GM18526 (cell line): ENCODE data around the gene OBSCN.

Experiments
- POLR2A ChIP-seq: IDR thresholded peaks from 3 replicates; pipeline ENCODE4 v1.6.1; 2011; ENCODE audit not compliant: insufficient read length; ENCODE audit errors: extremely low read depth

The OBSCN gene

DNA sequence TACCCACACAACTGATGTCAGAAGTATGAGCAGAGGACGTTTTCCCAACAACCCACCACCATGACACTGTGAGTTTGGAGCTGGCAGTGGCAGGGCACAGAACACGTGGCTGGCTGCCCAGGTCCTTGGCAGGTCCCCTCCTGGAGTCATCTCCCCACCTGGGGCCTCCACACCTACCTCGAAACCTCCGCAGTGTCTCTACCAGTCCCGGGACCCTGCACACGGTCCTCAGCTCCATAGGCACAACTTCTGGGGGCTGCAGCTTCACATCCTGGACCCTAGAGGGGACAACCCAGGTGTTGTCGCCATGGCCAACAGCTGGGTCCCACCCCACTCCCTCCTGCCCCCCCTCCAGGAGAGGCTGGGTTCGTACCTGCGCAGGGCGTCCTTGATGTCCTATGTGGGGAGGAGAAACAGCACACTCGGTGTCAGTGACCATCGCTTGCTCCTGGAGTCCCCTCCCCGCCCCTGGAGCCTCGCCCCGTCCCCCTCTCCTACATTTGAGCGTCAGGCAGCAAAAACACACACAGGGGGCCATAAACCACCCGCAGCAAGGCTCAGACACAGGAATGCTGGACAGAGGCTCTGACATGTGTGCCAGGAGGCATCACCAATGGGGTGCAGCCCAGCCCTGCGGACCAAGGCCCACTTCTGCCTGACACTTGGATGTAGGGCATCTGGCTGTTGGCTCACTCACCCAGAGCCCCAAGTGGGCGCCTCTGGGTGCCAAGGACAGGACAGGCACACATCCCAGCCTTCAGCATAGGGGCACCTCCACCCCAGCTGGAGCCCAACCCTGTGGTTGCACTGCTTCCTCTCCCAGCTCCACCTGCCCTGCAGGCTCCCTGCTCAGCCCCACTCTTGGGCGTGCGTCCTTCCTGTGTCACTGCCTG, 189.2 kb downstream of the OBSCN start:
- TF ChIP-seq POLR2A: no peak

DNA sequence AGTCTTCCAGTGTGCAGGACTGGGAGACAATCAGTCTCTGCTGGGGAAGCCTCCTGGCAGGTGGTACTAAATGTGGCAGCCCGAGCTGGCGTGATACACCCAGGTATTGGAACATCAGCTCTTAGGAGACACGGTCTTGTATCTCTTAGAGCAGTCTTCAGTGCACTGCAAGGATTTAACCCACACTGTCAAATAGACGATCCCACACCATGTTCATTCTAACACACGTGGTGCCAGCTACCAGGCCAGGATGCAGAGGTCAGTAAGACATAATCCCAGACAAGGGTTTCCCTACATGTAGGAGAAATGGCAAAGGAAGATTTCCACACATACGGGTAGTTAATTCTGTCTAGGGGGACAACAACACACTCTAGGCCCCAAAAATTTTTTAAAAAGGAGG, 190.1 kb downstream of the OBSCN start:
- TF ChIP-seq POLR2A: no peak

DNA sequence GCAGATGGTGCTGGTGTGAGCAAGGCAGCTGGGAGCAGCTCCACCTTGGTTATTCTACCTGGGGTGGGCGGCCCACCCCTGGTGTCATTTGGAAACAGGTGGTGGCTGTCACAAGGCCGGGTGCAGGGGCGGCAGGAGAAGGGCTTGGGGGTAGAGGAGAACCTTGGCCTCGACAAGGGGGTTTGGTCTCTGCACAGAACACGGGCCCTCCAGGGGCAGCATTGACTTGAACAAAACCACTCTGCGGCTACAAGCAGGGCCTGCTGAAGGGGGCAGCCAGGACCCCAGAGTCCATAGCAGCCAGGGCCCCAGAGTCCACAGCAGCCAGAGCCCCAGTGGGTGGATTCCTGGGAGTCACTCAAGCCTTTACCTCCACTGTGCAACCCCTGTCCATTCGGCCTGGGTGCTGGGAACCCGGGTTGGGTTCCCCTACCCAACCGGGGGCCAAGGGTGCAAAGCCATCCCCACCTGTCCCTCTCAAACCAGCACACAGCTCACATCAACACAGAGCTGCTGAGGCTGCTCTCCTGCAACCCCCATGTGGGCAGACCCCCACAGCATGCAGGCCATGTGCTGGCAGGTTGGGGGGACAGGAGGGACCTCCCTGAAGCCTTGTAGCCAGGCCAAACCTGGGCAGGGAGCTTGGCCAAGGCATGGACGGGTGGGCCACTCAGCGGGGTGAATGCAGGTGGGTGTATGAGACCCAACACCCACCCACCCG, 191.1 kb downstream of the OBSCN start:
- TF ChIP-seq POLR2A: no peak

DNA sequence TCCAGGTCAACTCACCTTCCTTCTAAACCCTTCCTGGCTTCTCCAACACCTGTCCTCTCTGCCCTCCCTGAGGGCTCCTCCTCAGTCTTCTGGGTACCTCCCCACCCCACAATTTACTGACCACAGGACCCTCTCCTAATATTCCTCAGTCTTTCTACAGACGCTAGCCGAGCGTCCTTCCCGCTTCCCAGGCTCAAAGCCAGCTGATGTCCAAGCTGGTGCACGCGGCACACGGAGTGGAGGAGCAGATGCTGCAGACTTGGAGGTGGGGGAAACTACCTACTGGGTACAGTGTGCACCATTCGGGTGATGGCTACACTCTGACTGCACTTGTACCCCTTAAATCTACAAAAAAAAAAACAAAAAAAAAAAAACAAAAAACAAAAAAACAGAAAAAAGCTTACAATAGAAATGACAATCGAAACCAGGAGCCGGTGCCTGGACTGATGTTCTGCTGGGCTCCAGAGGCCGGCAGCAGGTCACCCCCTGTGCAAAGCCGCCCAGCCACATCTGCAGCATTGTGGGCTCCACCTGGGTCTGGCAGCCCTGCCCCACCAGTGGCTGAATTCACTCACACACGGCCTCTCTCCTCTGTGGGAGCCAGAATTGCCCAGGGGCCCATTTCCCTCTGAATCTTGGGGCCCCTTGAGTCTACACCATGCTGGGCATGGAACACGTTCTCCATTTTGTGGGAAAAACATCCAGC, 191.8 kb downstream of the OBSCN start:
- no peak for TF ChIP-seq POLR2A

DNA sequence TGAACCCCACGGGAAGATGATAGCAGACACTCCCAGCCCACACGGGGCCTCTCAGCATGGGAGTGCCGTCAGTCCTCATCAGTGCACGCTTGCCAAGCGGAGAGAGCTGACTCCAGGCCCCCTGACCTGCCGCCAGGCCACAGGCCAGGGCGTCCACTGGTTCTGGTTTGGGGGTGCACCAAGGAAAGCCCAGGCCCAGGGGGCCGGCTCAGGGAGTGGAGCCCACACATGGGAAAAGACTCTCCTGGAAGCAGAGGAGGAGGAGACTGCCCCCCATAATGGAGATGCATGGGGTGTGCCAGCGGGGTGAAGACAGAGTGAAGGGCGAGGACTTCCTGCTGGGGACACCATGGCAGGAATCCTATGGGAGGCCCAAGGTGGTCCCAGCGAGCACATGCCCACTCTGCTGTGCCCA, 192.4 kb downstream of the OBSCN start:
- no peak for TF ChIP-seq POLR2A

DNA sequence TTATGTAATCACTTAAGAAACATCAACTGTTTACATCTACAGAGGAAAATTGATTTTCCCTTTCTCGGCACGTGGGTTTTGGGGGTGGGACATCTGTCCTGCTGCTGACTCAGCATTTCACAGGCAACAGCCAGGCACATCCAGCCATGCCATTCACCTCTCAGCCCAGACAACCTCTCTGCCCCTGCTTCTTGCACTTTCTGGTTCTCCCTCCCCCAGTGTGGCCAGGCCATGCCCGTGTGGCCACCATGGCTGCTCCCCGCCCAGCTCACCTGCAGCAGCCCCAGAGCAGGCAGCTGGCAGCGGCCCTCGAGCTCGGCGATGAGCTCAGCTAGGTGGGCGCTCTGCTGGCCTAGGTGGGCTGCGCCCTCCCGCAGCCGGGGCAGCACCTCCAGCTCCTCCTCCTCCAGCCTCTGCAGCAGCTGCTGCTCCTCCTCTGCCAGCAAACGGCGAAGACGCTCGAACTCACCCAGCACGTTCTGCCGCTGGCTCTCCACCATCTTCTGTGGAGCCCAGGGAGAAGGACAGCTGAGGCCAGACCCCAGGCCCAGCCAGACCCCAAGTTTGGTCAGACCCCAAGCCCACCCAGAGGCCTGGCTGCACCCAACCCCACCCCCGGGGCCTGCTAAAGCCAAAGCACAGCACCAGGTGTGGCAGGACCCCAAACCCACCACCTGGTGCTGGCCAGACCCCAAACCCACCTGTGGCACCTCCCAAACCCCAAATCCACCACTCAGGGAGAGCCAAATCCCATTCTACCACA, 193.0 kb downstream of the OBSCN start:
- TF ChIP-seq POLR2A: no peak

DNA sequence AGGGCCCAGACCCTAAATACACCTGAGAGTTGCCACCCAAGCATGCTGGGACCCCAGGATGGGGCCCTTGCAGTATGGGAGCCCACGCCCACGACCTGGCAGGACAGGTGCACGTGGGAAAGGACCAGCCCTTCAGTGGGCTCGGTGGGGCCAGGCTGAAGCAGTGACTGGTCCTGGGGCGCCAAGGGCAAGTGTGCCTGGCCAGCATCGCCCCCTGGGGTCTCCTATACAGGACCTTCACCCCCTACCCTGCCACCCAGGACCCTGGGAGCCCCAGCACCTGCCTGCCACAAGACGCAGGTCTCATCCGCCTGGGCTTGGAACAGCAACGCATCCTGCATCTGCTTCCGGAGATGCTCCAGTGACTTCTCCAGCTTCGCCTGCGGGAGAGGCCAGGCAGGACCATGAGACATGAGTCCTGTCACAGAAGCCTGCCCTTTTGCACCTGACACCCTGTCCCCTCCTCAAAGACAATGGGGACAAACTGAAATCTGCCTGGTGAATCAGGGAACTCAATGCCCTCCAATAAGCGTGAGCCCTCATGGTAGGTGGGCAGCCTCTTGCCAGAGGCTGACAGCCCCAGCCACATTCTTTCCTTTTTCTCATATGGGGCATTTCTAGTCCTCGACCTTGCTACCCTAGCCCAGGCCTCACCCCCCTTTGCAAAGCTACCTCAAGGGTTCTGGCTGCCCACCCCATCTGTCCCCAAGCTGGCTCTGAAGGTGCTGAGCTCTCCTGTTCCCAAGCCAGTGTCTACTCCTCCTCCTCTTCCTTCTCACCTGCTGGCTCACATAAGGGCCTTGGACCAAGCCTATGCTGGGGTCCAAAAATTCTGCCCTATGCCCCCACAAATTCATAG, 194.2 kb downstream of the OBSCN start:
- no peak for TF ChIP-seq POLR2A

DNA sequence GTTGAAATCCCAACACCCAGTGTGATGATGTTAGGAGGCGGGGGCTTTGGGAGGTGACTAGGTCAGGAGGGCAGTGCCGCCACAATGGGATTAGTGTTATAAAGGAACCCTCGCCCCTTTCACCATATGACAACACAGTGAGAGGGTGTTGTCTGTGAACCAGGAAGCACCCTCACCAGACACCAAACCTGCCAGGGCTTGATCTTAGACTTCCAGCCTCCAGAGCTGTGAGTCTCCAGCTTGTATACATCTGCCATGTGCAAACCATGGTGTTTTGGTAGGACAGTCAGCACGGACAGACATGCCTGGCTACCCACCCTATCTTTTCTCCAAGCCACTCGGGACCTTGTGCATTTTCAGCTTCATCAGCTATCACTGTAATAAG, 194.8 kb downstream of the OBSCN start:
- TF ChIP-seq POLR2A: no peak

DNA sequence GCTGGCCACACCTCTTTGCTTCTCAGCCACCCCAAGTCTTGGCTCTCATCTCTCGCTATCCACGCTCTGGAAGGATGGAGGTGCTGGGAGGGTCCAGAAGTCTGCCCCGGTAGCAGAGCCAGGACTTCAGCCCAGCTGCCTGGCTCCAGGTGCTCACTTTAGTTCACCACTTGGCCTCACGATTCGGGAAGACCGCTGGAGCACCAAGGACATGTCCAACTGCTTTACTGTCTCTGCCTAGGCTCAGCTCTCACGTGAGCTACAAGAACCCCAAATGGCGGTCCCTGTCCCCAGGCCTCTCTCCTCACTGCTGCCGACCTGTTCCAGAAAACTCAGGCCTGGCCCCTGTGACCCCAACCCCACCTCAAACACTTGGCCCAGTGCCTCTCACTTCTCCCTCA, 195.4 kb downstream of the OBSCN start:
- no peak for TF ChIP-seq POLR2A

DNA sequence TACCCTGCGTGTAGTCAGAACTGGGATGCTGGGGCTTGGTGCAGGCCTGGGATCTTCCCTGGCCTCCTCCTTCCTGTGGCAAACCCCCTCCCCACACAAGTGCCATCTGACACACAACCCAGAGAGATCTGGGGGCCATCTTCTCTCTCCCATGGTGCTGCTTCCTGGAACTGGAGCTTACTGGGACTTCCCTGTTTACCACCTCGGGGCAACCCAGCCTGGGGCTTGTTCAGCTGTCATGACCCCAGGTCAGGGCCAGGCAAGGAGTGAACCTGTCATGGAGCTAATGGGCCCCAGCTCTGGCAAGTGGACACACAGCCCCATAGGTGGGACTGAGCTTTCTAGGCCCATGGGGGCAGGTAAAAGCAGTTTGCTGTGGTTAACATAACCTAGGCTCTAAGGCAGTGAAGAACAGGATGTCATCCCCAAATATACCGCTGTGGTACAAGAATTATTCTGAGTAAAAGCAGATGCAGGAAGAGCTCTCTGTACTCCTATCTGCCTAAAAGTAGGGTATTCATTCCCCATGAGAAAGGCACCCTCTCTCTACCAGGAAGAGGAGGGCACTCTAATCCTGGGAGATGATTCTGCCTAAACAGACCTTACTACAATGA, 196.4 kb downstream of the OBSCN start:
- TF ChIP-seq POLR2A: no peak

DNA sequence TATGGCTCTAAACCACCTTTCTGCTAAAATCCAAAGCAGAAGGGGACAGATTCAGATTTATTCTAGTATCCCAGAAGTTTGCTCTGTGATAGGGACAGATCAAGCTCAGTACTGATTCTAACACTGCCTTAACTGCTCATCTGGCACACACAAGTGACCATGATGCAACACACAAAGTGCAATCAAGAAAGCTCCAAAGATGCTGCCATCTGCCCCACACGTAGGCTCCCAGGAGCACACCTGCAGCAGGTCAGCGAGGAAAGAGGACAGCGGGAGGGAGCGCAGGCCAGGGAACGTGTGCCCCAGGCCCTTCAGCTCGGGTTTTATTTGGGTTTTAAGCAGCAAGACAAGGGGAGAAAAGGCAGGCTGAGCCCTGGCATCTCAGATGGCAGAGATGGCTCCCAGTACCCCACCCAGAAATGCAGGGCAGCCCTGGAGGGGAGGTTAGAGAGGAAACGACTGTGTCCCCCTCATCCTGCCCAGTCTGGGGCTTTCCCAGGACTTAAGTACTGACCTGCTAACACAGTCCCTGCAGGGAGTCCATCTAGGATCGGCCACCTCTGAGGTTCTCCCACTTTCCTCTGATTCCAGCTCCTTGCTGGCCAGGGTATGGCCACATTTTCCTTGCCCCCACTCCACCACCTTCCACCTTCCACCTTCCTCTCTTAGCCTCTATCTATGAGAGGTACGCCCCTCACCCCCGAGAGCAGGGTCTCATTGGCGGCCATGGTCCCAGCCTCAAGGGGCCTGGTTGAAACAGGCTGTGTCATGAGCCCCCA, 197.5 kb downstream of the OBSCN start:
- no peak for TF ChIP-seq POLR2A

DNA sequence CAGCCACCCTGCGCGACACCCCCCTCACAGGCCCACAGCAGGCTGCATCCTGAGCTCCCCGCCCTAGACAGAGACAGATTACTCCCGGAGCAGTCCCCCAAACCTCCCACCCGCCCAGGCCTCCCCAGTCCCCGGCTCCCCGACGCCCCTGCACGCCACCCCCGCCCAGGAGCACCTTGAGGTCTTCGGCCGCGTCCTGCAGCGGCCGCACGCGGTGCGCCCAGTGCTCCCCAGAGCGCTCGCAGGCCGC, 198.1 kb downstream of the OBSCN start:
- TF ChIP-seq POLR2A: no peak

DNA sequence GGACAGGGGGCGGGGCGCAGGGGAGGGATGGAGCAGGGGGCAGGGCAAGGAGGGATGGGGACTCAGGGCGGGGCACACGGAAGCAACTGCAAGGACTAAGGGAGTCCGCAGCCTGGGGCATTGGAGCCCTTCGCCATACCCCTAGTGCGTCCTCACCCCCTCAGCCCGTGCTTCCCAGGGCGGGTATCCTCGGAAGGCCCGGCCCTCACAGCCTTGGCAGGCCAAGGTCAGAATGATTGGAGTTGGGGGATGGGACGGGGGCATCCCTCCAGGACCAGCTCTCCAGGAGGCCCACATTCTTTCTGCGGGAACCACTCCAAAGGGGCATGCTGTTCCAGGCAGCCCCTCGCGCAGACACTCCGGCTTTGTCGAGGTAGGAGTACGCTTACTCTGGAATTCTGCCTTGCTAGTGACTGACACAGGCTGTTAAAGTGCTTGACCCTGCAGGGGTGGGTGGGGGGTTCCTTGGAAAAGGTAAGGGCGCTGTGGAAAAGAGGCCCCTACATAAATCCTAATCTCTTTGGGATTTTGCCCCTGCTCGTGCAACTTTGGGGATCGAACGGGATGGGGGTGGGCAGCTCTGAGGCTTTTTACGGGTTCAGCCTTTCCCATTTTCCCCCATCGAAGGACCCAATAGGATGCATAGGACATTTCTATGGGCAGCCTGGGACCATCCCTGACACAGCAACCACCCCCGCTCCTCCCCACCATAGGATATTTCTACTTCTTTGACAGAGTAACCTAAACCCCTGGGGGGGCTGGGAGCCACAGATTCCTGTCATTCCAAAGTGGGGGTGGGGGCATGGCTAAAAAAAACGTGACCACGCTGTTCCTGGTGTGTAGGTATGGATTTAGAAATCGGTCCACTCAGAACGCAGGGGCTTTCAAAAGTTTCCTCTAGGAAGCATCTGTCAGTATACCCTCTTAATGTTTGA, 199.5 kb downstream of the OBSCN start:
- TF ChIP-seq POLR2A: no peak
